AG09319 (cell line): Measurements from ENCODE around the gene E2F1.

Source experiments
- DNase-seq: peaks from one replicate; pipeline ENCODE4 v3.0.0-alpha.2; 2010; ENCODE audit warnings: low read depth; ENCODE audit errors: extremely low read depth
- TF ChIP-seq, protein P1 (sequence below): IDR thresholded peaks from 2 replicates; pipeline ENCODE4 v1.5.1; 2011; ENCODE audit warnings: low read depth, mild to moderate bottlenecking, inconsistent platforms, low read length, moderate library complexity

E2F1 gene

GRCh38 chr20:33697129-33697528 is 10.9 kb upstream of the E2F1 start:
- no peak for DNase-seq
- TF ChIP-seq, protein P1, sequence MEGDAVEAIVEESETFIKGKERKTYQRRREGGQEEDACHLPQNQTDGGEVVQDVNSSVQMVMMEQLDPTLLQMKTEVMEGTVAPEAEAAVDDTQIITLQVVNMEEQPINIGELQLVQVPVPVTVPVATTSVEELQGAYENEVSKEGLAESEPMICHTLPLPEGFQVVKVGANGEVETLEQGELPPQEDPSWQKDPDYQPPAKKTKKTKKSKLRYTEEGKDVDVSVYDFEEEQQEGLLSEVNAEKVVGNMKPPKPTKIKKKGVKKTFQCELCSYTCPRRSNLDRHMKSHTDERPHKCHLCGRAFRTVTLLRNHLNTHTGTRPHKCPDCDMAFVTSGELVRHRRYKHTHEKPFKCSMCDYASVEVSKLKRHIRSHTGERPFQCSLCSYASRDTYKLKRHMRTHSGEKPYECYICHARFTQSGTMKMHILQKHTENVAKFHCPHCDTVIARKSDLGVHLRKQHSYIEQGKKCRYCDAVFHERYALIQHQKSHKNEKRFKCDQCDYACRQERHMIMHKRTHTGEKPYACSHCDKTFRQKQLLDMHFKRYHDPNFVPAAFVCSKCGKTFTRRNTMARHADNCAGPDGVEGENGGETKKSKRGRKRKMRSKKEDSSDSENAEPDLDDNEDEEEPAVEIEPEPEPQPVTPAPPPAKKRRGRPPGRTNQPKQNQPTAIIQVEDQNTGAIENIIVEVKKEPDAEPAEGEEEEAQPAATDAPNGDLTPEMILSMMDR, result no peak

DNA sequence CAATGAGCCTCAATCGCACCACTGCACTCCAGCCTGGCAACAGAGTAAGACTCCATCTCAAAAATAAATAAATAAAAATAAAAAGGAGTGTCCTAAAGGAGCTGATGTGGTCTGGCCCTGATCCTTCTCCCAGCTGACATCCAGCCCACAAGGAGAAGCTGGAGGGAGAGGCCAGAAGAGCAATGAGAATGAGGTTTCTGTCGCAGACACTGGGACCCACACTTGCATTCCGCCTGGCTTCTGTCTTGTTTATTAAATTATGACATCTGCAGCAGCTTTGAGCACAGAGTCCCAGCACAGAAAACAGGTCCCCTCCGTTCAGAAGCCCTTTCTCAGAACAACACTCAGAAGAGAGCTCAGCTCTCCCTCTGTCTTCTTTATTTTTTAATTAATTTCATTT is 10.3 kb upstream of the E2F1 start:
- no peak for DNase-seq
- TF ChIP-seq, protein P1, result no peak

GRCh38 chr20:33694639-33695012 is 8.4 kb upstream of the E2F1 start:
- TF ChIP-seq, protein P1, result no peak
- no peak for DNase-seq

DNA sequence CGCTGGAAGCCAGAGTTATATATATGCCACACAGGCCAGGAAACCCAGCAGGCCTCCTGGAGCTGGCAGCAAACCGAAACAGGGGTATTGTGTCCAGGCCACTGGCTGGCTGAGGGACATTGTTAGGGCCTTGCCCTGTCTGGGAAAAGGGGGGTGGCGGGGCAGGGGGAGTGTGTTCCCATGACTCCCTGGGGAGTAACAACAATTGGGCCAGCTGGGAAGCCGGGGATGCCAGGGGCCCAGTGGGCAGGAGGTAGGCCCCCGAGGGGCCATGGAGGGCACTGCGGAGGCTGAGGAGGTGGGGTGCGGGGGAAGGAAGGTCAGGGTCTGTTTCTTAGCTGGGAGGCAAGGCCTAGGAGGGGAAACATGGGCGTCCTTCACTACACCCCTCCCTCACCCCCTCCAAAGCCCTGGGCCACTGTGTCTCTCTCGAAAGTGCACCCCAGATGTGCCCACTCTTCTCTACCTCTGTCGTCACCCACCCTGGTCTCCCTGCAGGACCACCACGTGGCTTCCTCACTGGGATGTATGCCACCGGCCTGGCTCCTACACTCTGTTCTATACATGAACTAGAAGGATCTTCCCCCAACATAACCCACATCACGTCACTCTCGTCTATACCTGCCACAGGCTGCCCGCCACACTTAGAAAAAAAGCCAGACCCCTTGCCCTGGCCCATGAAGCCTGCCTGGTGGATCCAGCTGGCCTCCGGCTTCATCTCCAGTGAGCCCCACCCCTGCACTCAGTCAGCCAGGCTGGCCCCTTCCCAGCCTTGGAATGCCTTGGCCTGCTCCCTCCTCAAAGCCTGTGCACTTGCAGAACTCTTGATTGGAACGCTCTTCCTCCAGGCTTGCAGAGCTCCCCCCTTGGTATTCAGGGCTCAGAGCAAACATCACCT is 7.8 kb upstream of the E2F1 start:
- no peak for DNase-seq
- TF ChIP-seq, protein P1, result no peak

DNA sequence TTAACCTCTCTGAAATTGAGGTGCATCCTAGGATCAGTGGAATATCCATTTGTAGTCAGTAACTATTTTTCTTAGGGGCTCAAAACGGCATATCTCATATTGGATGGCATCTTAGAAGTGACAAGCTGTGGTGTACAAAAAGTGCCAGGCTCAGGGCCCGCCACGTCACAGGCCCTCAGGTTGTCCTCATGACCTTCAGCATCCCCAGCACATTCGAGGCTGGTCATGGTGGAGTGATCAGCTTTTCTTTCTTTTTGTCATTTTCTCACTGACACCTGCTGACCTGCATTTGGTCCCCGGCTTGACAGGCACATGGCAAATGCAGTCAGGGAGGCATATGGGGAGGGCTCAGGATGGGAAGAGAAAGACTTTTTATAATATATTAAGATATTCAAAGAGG is 7.1 kb upstream of the E2F1 start:
- TF ChIP-seq, protein P1, result no peak
- DNase-seq, result no peak

DNA sequence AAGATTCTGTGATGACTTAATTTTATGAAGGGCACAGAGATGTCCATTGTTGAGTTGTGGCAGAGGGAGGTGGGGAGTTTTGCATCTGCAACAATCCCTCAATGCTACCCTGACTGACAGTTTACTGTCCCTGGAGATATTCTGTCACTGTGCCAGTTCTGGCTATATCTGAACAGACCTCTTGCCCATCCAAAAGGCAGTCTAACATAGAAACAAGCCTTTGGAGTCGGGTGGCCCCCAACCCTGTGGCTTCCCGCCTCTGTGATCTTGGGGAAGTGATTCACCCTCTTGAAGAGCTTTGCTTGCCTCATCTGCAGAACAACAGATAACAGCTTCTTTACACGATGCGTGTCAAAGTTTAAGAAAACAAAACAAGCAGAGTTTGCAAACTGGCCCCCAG is 3.8 kb upstream of the E2F1 start:
- TF ChIP-seq, protein P1, result no peak
- DNase-seq, result no peak

DNA sequence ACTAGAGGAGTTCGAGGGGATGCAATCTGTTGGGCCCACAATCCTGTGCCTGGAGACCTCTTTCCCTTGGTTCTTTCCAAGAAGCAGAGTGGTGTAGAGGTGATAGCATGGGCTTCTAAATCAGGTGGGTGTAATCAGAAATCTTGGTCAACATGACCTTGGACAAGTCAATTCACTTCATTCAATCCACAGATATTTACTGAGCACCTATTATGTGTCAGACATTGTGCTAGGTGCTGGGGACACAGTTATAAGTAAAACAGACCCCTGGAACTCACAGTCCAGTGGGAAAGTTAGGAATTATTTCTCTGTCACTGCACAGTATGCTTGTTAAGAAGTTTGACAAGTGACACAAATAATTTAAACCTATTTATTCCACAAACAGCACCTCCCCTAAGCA is 3.3 kb upstream of the E2F1 start:
- DNase-seq, result no peak
- TF ChIP-seq, protein P1, result no peak
